Endothelial cell of umbilical vein (primary cell): ENCODE data around the gene NGF. TPM values are rescaled to one million over a fixed set of nuclear protein-coding genes. Genes with fewer than 3 reads are reported as not detected.

Experiments
- BruUV-seq: library from RNA; stranded (reverse); fragments of 400-500 nt; replicated peaks from 2 replicates; lab custom pipeline; 2021; lab: Mats Ljungman, UMichigan
- CTCF ChIA-PET: fragments of 300-600, 350-600 bp; sonication (Branson Sonifier 250); formaldehyde crosslinking; loops from one replicate; lab custom pipeline; 2021; ENCODE audit warnings: antibody characterized with exemption, inconsistent platforms; lab: Charles Lee
- POLR2A ChIA-PET: fragments of 300-600, 350-600 bp; sonication (Branson Sonifier 250); formaldehyde crosslinking; loops from one replicate; lab custom pipeline; 2021; ENCODE audit warnings: antibody characterized with exemption, inconsistent platforms; lab: Charles Lee
- DNase-seq: peaks from one replicate; pipeline ENCODE4 v3.0.0-alpha.2; 2011; ENCODE audit warnings: low read depth, low spot score
- FAIRE-seq: peaks from 2 replicates; lab custom pipeline; 2011; peaks lifted over from hg19 to GRCh38; lab: Jason Lieb, UNC
- H2AFZ ChIP-seq: 2 replicates; pipeline ENCODE4 v1.6.0; 2012; ENCODE audit warnings: low read depth, low read length, control low read depth, inconsistent platforms
- H3K27ac ChIP-seq: 2 replicates; pipeline ENCODE4 v1.5.1; 2011; ENCODE audit warnings: low read depth, mild to moderate bottlenecking, control low read depth, low read length, moderate library complexity; ENCODE audit not compliant: insufficient read depth
- H3K27me3 ChIP-seq, 2 experiments: 2 replicates each; pipeline versions ENCODE4 v1.6.0 to v1.6.1; 2011; ENCODE audit warnings: low read length in 2 of 2, mixed read lengths in 1 of 2; ENCODE audit not compliant: control insufficient read depth in 2 of 2, insufficient read depth in 2 of 2
- H3K36me3 ChIP-seq, 2 experiments: 2 replicates in 1 of 2; 3 replicates in 1 of 2; pipeline ENCODE4 v1.5.1; 2011; ENCODE audit warnings: low read length in 2 of 2, mild to moderate bottlenecking in 1 of 2, moderate library complexity in 1 of 2; ENCODE audit not compliant: control insufficient read depth in 2 of 2, insufficient read depth in 2 of 2; ENCODE audit errors: extremely low read depth in 1 of 2
- H3K4me1 ChIP-seq: 3 replicates; pipeline ENCODE4 v1.5.1; 2011; ENCODE audit warnings: mild to moderate bottlenecking, low read length; ENCODE audit not compliant: control insufficient read depth, insufficient read depth; ENCODE audit errors: extremely low read depth
- H3K4me2 ChIP-seq: 2 replicates; pipeline ENCODE4 v1.6.1; 2011; ENCODE audit warnings: low read length, control low read depth, mixed read lengths; ENCODE audit not compliant: insufficient read depth
- H3K4me3 ChIP-seq, 3 experiments: fragments of 200-600 bp in 1 of 3; sonication (generic), shearing (Covaris generic) in 1 of 3; replicated peaks in 1 of 3; 2 replicates each; pipeline ENCODE4 v1.5.1; 2011 to 2016; ENCODE audit warnings: control low read depth in 3 of 3, low read length in 3 of 3, mild to moderate bottlenecking in 2 of 3, inconsistent platforms in 1 of 3, low read depth in 1 of 3, moderate library complexity in 1 of 3; ENCODE audit not compliant: insufficient read depth in 1 of 3
- H3K79me2 ChIP-seq: 2 replicates; pipeline ENCODE4 v1.6.0; 2012; ENCODE audit warnings: low read length, inconsistent platforms; ENCODE audit not compliant: control insufficient read depth, insufficient read depth
- H3K9ac ChIP-seq: replicated peaks from 2 replicates; pipeline ENCODE3; 2011; ENCODE audit warnings: low read length, control low read depth; ENCODE audit not compliant: insufficient read depth; ENCODE audit errors: extremely low read depth
- H3K9me1 ChIP-seq: replicated peaks from 3 replicates; pipeline ENCODE4 v1.6.0; 2011; ENCODE audit warnings: mild to moderate bottlenecking, low read length; ENCODE audit not compliant: control insufficient read depth, insufficient read depth; ENCODE audit errors: extremely low read depth
- H3K9me3 ChIP-seq: replicated peaks from 2 replicates; pipeline ENCODE4 v1.5.1; 2012; ENCODE audit warnings: low read length, inconsistent platforms; ENCODE audit not compliant: control insufficient read depth, insufficient read depth
- H4K20me1 ChIP-seq: replicated peaks from 2 replicates; pipeline ENCODE3; 2011; ENCODE audit warnings: mild to moderate bottlenecking, low read length; ENCODE audit not compliant: control insufficient read depth, insufficient read depth; ENCODE audit errors: extremely low read depth
- CTCF ChIP-seq, 2 donors: IDR thresholded peaks; 1 replicate in 1 of 2; 2 replicates in 1 of 2; pipeline ENCODE4 v1.5.1; 2011; ENCODE audit warnings: low read length in 2 of 2, mild to moderate bottlenecking in 2 of 2, moderate library complexity in 2 of 2, control low read depth in 1 of 2, inconsistent platforms in 1 of 2, low read depth in 1 of 2; ENCODE audit not compliant: insufficient read depth in 1 of 2; ENCODE audit errors: extremely low read depth in 1 of 2
- EZH2 ChIP-seq: IDR thresholded peaks from 2 replicates; pipeline ENCODE4 v1.6.1; 2012; ENCODE audit warnings: borderline replicate concordance, low read depth, mild to moderate bottlenecking, moderate library complexity, low read length, inconsistent platforms; ENCODE audit not compliant: severe bottlenecking
- FOS ChIP-seq: IDR thresholded peaks from 2 replicates; pipeline ENCODE4 v1.6.1; 2011; ENCODE audit warnings: mild to moderate bottlenecking, low read length, moderate library complexity, borderline replicate concordance; ENCODE audit not compliant: insufficient read depth
- GATA2 ChIP-seq: IDR thresholded peaks from 2 replicates; pipeline ENCODE4 v1.7.0; 2011; ENCODE audit warnings: low read depth, mild to moderate bottlenecking, moderate library complexity, mixed read lengths, low read length; ENCODE audit not compliant: insufficient read length, insufficient read depth
- JUN ChIP-seq: IDR thresholded peaks from 2 replicates; pipeline ENCODE4 v1.6.1; 2011; ENCODE audit warnings: borderline replicate concordance, low read depth; ENCODE audit not compliant: insufficient read length, insufficient read depth
- MYC ChIP-seq: IDR thresholded peaks from one replicate; pipeline ENCODE4 v1.6.1; 2011; ENCODE audit warnings: mild to moderate bottlenecking, low read depth, low read length
- POLR2A ChIP-seq: IDR thresholded peaks from 2 replicates; pipeline ENCODE4 v1.6.1; 2012; ENCODE audit warnings: low read depth, mild to moderate bottlenecking, control low read depth, low read length
- POLR2AphosphoS5 ChIP-seq: IDR thresholded peaks from 2 replicates; pipeline ENCODE4 v1.6.1; 2012; ENCODE audit warnings: low read depth, mild to moderate bottlenecking, control low read depth, low read length, moderate library complexity; ENCODE audit not compliant: insufficient read depth
- dilution Hi-C: fragments of 300-500 bp; cut with MboI; formaldehyde crosslinking; loops from one replicate; pipeline ENCODE4 v1.15.0; 2019; ENCODE audit warnings: low sequenced_read_pairs; ENCODE audit not compliant: extremely low pct_ligation_motif_present
- intact Hi-C: fragments of 100-400 bp; cut with micrococcal nuclease; formaldehyde crosslinking; loops from one replicate; pipeline ENCODE4 v1.10.0; 2022
- polyA plus RNA-seq, 4 experiments: library from polyadenylated mRNA; depleted of rRNA in 3 of 4; stranded (reverse) in 3 of 4; unstranded in 1 of 4; fragments of >200 nt; gene quantifications; 2 replicates each; pipeline versions ENCODE4 v1.2.1 to v1.2.3, GENCODE V29; 2011 to 2012; ENCODE audit warnings: missing spikeins in 1 of 4
- total RNA-seq: library from RNA; stranded (reverse); gene quantifications from 2 replicates; pipeline ENCODE4 v1.2.3, GENCODE V29; 2021
- TF ChIP-seq, protein P1 (sequence below): IDR thresholded peaks from 2 replicates; pipeline ENCODE4 v1.6.1; 2011; ENCODE audit not compliant: insufficient read depth, insufficient read length

Gene NGF
- total and polyA plus RNA-seq, 2 donors (not counting 3 experiments of a cell fraction or from before 2014, with no cell fraction given): not detected

DNA sequence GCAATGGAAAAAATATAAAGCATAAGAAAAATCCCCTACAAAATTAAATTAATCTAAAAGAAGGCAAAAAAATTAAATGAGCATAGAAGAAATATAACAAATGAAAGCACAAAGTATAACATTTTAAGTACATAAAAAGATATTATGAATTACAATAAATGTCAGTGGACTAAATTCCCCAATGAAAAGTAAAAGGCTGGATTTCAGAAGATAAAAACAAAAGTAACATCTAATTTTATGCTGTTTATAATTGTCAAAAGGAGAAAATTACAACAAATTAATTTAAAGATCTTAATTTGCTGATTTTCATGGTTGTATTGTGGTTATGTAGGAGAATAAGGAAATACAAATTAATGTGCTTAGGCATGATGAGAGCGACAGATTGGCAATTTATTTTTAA lies 92.8 kb downstream of the NGF start:
- Histone ChIP-seq H3K9me3 (no peaks in the 10 kb centered on the region), H3K27ac (no peak overlapping the region), H3K9ac (no peak overlapping the region), H3K79me2 (no peaks in the 10 kb centered on the region), H4K20me1 (no peaks in the 10 kb centered on the region), H3K27me3 (no peaks in the 10 kb centered on the region), H2AFZ (no peak overlapping the region), H3K36me3 (no peaks in the 10 kb centered on the region), H3K4me2 (no peak overlapping the region), H3K4me1 (no peaks in the 10 kb centered on the region), H3K4me3 (no peak overlapping the region), H3K9me1 (no peaks in the 10 kb centered on the region)
- no peak for FAIRE-seq
- dilution Hi-C loops: no loop called here
- TF ChIP-seq POLR2A (no peak), CTCF (IDR thresholded peaks at IDR 0.05; ENCODE audit: extremely low read depth in 1 of 2, insufficient read depth in 1 of 2, low read depth in 1 of 2, low read length in 2 of 2) (no peak), FOS (no peak), EZH2 (no peak), GATA2 (no peak), JUN (no peak), MYC (no peak), POLR2AphosphoS5 (no peak)
- TF ChIP-seq, protein P1, sequence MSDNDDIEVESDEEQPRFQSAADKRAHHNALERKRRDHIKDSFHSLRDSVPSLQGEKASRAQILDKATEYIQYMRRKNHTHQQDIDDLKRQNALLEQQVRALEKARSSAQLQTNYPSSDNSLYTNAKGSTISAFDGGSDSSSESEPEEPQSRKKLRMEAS: no peak
- ChIA-PET CTCF (no interaction called here), POLR2A (no interaction called here)
- no peak for DNase-seq
- BruUV-seq: no TSS peak
- intact Hi-C loops: no loop called here
